Activated T-helper 1 cell treated with anti-CD3 and anti-CD28 coated beads, Interleukin-2, amount 50 U/mL, for 16 hours (primary cell): ENCODE results near the gene SEMA4C.

Experiments used
- DNase-seq, 2 donors: peaks; one replicate each; pipeline ENCODE4 v3.0.0-alpha.2; 2020; ENCODE audit warnings: low read depth in 1 of 2, low spot score in 1 of 2

The SEMA4C gene, protein sequence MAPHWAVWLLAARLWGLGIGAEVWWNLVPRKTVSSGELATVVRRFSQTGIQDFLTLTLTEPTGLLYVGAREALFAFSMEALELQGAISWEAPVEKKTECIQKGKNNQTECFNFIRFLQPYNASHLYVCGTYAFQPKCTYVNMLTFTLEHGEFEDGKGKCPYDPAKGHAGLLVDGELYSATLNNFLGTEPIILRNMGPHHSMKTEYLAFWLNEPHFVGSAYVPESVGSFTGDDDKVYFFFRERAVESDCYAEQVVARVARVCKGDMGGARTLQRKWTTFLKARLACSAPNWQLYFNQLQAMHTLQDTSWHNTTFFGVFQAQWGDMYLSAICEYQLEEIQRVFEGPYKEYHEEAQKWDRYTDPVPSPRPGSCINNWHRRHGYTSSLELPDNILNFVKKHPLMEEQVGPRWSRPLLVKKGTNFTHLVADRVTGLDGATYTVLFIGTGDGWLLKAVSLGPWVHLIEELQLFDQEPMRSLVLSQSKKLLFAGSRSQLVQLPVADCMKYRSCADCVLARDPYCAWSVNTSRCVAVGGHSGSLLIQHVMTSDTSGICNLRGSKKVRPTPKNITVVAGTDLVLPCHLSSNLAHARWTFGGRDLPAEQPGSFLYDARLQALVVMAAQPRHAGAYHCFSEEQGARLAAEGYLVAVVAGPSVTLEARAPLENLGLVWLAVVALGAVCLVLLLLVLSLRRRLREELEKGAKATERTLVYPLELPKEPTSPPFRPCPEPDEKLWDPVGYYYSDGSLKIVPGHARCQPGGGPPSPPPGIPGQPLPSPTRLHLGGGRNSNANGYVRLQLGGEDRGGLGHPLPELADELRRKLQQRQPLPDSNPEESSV

GRCh38 chr2:96869822-96870625 is at the start of gene SEMA4C:
Gene SEMA4C, minus strand, starts transcription at chr2:96870080. Its CDS starts 2,194 bp downstream, at chr2:96867886.
- DNase-seq, result peak; percentile 34 to 47

- DNase-seq, result no peak
Measured at GRCh38 chr2:96918754-96919550, 49.1 kb upstream of the SEMA4C start.

DNA sequence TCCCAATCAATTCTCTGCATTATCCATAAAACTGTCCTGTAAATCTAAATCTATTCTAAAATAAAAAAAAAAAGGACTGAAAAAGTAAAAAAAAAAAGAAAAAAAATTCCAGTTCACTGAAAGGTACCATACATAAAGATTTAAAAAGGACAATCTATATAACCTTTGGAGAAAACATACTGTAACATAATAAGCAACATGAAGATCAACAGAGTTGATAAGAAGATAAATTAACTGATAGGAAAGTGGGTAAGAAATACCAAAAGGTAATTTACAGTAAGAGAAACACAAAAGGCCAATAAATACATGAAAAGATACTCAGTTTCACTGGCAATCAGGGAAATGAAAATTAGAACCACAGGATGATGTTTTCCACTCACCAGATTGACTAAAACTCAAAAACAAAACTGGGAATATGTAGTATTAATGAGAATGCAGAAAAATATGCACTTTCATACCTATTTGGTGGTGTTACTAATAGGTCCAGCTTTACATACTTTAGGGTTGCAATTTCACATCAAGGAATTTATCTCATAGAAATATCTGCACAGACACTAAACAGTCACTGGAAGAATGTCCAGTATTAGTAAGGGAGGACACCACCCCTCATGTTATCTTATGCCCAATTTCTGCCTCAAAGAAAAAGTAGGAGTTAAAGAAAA is 48.3 kb upstream of the SEMA4C start:
- DNase-seq, result no peak

DNA sequence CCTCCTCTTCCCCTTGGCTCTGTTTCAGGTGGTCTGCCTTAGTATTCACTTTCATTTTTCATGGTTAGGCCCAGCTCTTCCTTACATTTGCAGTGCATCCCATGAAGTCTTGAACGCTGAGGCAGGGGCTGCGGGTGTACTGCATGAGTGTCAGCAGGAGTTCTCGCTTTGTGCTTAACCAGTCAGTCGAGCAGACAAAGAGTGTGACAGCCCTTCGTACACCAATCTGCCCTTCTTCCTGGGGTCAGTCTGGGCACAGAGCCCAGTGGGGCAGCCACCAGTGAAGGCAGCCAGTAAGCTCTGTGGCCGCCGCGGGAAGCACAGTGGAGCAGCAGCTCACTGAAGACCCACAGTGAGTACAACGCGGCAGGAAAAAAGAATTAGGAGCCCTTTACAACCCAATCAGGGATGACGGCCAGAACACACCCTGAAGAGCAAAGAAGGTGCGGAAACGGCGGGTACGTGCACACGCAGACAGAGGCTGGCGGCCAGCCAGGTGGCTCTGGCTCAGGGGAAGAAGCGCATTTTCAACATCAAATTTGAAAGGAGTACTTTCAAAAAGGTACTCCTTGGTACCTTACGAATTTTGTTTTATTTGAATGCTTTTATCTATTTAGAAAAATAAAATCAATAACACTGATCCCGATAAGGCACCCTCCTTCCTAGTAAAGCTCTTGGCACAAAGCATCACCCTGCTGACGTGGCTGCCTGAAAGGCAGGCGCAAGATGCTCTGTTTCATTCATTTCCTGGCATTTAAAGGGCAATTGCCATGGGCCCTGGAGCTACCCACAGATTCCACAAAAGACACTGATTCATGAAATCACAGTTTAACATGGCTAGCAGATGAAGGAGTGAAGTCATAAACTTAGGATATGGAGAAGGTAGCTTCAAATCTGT is 47.0 kb upstream of the SEMA4C start:
- no peak for DNase-seq

GRCh38 chr2:96916156-96916630 is 46.3 kb upstream of the SEMA4C start:
- DNase-seq, result no peak

DNA sequence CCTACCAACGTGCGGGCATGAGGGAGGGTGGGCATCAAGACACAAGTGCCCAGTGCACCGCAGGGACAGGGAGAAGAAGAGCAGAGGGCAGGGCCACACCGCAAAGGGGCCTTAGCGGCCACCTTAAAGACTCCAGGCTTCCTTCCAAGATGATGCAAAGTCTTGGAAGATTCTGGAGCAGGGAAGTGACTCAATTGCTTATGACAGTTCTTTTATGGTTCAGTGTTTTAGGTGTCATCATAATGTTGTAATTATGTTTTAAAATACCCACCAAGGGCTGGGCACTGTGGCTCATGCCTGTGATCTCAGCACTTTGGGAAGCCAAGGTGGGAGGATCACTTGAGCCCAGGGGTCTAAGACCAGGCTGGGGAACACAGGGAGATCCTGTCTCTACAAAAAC is 44.5 kb upstream of the SEMA4C start:
- no peak for DNase-seq

DNA sequence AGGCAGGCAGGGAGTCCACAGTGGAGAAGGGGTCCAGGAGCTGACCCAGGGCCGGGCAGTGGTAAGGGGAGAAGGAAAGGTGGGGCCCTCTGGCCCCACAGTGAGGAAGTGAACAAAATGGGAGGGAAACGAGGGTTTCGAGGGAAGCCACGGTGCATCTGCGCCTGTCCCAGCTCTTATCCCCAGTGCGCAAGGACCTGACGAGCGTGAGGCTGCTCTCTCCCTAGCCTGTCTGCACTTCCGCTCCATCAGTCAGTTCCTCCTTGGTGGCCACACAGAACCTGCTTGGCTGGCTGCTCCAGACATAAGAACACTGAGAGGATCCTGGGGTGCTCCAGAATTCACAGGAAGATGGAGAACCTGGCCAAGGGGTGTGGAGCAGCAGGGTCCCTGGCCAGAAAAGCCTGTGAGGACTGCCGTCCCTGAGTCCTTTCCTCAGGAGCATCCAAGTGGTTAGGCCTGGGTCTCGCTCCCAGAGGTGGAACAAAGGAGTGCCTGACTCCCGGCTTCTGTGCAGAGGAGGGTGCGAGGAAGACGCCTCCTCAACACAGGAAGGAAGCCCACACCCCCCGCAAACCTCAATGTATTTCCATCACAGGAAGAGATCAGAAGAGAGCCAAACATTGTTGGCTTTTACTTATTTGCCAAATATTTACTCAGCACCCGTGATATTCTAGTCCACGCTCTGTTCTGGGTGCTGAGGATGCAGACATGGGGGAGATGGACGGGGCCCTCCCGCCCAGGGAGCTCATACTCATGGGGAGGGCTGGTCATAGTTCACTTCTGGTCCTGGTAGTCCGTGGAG is 43.7 kb upstream of the SEMA4C start:
- DNase-seq, result peak in 1 of 2 donors; percentile 11

GRCh38 chr2:96913117-96913397 is 43.2 kb upstream of the SEMA4C start:
- DNase-seq, result no peak

GRCh38 chr2:96912346-96913116 is 42.7 kb upstream of the SEMA4C start:
- no peak for DNase-seq

DNA sequence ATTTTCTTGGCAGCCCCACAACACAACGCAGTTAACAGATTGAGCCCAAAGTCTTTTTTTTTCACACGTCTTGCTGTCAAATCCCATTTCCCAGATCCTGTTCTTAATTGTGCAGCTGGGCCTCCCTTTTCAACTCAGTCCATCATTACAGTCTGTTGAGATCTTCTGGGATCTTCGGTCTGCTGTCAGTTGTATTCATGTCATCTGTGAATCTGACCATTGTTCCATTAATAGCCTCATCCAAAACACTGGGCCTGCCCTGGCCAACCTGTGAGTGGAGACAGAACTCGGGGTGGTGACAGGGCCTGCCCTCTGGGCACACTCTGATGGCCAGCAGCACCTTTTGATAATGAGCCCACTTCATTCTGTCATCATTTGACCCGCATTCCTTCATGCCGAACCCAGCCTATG is 39.7 kb upstream of the SEMA4C start:
- no peak for DNase-seq

DNA sequence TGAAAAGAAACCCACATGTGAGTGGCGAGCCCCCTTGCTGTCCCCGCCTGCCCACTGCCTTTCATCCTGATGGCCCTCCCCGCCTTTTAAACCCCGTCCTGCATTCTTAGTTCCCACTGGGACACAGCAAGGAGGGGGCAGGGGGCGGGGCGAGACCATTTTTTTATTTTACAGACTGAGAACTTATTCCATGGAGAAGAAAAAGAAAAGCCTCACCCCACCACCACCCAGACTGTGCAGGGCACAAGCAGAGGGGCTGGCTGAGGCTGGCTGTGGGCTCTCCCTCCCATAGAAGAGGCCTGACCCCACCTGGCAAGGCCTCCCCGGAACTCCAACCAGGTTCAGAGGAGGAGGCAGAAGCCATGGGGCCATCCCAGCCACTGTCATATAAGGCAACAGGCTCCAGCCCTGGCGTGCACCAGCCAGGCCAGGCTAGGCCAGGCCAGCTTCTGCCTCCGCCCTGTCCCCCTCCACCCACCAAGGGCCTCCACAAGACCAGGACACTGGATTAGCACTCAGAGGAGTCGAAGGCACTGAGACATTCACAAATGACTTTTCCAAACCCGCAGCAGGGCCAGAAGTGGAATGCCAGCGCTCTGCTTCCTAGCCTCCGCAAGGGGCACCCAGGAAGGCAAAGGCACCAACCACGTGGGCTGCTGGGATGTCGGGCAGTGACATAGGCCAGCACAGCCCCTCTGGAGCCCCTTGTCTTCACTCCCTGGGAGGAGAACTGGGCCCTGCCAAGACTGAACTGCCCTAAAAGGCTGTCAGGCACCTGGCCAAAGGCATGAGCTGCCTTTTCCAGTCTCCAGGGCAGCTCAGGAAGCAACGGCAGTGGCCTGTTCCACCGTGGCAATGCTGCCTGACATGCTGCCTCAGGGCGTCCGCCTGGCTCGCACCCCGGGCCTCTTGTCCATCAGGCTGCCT is 37.5 kb upstream of the SEMA4C start:
- DNase-seq, result no peak

- no peak for DNase-seq
Measured at GRCh38 chr2:96906729-96907114, 36.8 kb upstream of the SEMA4C start.

- no peak for DNase-seq
Measured at GRCh38 chr2:96903815-96904214, 33.9 kb upstream of the SEMA4C start.

DNA sequence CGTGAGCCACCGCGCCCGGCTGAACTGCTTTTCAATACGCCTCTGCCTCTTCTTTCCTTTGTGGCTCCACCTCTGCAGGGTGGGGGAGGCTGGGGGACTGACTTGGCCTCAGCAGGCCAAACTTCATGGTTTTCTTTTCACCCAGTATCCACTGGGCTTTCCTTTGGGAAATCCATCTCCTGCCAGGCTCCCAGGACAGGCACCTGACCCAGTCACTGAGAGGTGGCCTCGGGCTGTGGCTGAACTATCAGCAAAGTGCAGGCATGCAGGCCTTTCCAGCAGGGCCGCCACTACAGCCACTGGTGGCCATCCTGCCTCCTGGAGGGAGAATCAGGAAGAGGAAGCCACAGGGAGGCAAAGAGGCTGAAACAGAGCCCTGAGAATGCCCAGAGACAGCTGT is 33.4 kb upstream of the SEMA4C start:
- DNase-seq, result no peak

DNA sequence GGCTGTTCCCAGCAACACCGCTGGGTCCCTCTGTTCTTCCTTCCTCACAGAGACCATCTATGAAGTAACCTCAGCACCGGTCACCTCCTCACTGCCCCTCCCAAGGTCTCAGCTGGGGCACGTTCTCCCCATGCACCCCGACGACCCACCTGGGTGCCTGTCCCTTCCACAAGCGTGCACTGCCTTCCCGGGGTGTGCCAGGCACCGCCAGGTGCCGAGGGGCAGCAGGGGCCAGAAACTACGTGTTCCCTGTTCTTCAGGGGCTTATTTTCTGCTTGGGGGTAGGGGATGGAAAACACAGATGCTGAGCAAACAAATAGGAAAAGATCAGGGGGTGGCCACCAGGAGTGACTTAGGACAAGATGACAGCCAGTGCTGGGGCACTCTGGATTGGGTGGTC is 30.4 kb upstream of the SEMA4C start:
- DNase-seq, result no peak

DNA sequence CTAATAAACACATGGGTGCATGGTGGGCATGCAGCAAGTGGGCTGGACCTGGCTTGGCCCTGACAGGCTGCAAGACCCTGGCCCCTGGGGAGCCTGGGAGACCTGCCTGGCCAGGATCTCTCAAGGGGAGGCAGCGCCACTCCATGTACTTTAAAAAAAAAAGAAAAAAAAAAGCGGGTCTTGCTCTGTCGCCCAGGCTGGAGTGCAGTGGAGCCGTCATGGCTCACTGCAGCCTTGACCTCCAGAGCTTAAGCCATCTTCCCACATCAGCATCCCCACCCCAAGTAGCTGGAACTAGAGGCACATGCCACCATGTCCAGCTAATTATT is 29.5 kb upstream of the SEMA4C start:
- DNase-seq, result no peak
